ENCODE data around the gene SLC35B1. TPM values are rescaled to one million over a fixed set of nuclear protein-coding genes. Genes with fewer than 3 reads are reported as not detected.

SLC35B1 gene
- total RNA-seq, 1 donor from 2014 or later, result 71.7 TPM

DNA sequence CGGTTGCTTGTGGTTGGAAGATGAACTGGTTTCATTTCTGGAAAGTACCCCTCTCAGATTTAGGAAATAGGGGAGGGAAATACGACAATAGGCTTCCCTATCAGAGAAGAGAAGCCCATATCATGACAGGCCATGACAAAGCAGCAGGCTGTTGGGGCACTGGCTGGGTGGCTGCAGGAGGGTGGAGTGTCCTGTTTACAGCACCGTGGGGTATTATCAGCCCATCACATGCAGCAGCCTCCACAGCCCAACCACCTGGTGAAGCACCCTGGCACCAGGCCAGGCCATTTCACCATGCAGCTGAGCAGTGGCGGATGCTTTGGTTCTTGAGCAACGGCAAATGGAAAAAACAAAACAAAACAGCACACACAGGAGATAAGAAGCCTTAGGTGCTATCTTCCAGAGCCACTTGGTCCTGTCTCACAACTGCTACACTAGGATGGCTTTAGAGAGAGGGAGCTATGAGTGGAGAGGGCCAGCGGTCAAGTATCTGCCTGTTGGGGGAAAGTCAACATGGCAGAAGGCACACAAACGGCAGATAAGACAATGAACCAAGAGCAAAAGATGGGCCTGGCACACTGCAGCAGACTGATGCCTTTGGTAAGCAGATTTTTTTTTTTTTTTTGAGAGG lies 32.0 kb upstream of the SLC35B1 start:
- Mint-ChIP-seq H3K4me3 (no peak overlapping the region), H3K4me1 (ENCODE audit: unreplicated experiment) (peaks cover 13% of the 10 kb centered on the region), H3K36me3 (peaks cover 4% of the 10 kb centered on the region), H3K27ac (no peak overlapping the region), H3K9me3 (no peaks in the 10 kb centered on the region), H3K27me3 (no peaks in the 10 kb centered on the region)
- DNase-seq (ENCODE audit: extremely low spot score, unreplicated experiment), result no peak
- TF ChIP-seq, protein P1, sequence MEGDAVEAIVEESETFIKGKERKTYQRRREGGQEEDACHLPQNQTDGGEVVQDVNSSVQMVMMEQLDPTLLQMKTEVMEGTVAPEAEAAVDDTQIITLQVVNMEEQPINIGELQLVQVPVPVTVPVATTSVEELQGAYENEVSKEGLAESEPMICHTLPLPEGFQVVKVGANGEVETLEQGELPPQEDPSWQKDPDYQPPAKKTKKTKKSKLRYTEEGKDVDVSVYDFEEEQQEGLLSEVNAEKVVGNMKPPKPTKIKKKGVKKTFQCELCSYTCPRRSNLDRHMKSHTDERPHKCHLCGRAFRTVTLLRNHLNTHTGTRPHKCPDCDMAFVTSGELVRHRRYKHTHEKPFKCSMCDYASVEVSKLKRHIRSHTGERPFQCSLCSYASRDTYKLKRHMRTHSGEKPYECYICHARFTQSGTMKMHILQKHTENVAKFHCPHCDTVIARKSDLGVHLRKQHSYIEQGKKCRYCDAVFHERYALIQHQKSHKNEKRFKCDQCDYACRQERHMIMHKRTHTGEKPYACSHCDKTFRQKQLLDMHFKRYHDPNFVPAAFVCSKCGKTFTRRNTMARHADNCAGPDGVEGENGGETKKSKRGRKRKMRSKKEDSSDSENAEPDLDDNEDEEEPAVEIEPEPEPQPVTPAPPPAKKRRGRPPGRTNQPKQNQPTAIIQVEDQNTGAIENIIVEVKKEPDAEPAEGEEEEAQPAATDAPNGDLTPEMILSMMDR (conservative IDR thresholded peaks at IDR 0.05), result no peak

DNA sequence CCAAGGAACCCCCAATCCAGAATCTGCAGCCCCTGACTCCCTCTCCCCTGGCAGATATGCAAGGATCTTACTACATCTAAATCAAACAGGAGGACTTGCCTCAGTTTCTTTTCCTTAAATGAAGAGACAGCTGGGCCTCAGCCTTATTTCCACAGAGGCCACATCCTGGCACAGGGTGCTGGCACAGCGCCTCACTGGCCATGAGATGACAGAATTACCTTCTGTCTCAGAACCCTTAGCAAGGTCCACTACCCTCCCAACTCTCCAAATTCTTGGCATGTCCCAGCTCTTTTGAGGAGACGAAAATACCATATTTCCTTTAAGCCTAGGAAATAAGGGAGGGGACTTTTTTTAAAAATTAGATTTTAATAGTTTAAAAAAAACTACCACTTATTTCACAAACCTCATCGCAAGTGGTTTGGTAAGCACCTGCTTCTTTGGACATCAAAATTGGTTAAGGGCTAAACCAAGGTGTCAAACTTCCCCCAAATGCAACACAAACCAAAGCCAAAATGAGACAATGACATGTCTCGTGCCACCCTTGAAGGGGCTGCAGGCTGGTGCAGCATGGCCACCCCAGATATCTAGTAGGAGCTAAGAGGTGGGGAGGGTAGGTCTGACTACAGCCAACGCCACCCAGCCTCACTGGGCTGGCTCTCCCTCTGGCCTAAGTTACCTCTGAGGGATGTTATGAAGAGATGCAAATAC lies 30.8 kb upstream of the SLC35B1 start:
- DNase-seq (ENCODE audit: extremely low spot score, unreplicated experiment), result no peak
- H3K36me3 Mint-ChIP-seq, result peaks cover 4% of the 10 kb centered on the region
- H3K27ac Mint-ChIP-seq, result no peak overlapping the region
- no peak overlapping the region for H3K4me3 Mint-ChIP-seq
- no peaks in the 10 kb centered on the region for H3K27me3 Mint-ChIP-seq
- no peaks in the 10 kb centered on the region for H3K9me3 Mint-ChIP-seq
- H3K4me1 Mint-ChIP-seq (ENCODE audit: unreplicated experiment), result peaks cover 13% of the 10 kb centered on the region
- TF ChIP-seq, protein P1 (conservative IDR thresholded peaks at IDR 0.05), result no peak

DNA sequence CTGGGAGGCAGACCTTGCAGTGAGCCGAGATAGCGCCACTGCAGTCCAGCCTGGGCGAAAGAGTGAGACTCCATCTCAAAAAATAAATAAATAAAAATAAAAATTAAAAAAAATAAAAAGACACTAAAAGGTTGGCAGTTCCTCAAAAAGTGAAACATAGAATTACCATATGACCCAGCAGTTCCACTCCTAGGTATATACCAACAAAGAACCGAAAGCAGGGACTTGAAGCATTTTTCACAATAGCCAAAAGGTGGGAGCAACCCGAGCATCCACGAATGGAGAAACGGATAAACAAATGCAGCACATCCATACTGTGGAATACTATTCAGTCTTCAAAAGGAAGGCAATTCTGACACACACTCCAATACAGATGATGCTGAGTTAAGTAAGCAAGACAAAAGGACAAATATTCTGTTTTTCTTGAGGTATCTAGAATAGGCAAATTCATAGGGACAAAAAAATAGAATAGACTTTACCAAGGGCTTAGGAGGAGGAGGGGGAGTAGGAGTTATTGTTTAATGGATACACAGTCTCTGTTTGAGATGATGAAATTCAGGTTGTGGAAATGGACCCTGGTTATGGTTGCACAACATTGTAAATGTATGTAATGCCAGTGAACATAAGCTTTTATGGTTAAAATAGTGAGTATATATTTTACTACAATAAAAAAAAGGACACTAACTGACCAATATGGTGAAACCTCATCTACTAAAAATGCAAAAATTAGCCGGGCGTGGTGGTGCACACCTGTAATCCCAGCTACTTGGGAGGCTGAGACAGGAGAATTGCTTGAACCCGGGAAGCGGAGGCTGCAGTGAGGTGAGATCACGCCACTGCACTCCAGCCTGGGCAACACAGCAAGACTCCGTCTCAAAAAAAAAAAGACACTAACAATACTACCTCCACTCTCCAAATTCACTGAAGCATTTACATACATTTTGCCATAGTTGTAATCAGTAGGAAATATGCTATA lies 27.0 kb upstream of the SLC35B1 start:
- DNase-seq (ENCODE audit: extremely low spot score, unreplicated experiment), result no peak
- Mint-ChIP-seq H3K4me3 (no peak overlapping the region), H3K36me3 (peaks cover 2% of the 10 kb centered on the region), H3K27ac (no peak overlapping the region), H3K27me3 (no peaks in the 10 kb centered on the region), H3K9me3 (no peaks in the 10 kb centered on the region), H3K4me1 (ENCODE audit: unreplicated experiment) (no peaks in the 10 kb centered on the region)
- TF ChIP-seq, protein P1 (conservative IDR thresholded peaks at IDR 0.05), result no peak

DNA sequence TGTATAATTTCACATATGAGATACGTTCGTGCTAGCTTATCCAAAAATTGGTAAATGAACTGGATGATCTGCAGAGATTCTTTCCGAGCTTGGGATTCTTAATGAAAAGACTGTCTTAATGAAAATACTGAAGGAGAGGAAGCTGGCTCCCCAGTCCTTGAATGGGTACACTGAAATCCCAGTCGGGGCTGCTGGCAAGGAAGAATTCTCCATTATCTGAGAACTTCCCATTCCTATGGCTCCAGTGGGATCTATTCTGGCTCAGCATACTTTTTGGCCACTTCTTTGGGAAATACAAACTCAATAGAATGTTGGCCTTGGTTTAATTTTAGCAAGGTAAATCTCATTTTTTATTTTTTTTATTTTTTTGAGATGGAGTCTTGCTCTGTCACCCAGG lies 23.7 kb upstream of the SLC35B1 start:
- H3K36me3 Mint-ChIP-seq, result no peaks in the 10 kb centered on the region

More for the DNA sequence above, 23.7 kb upstream of the SLC35B1 start:
- DNase-seq (ENCODE audit: extremely low spot score, unreplicated experiment), result no peak
- Mint-ChIP-seq H3K4me1 (ENCODE audit: unreplicated experiment) (no peaks in the 10 kb centered on the region), H3K27me3 (no peaks in the 10 kb centered on the region), H3K9me3 (no peaks in the 10 kb centered on the region), H3K4me3 (no peak overlapping the region), H3K27ac (no peak overlapping the region)
- TF ChIP-seq, protein P1 (conservative IDR thresholded peaks at IDR 0.05), result no peak
